GM19025 (cell line): ENCODE results near the gene ZNF26.
"Not testable (repeated sequence)": the region's sequence is repeated elsewhere in the genome, so short reads cannot be mapped to it uniquely, and the experiment has no call there.

ENCODE experiments used
- ATAC-seq: cut with Tn5 transposase; IDR thresholded peaks from one replicate; pipeline ENCODE4 v1.9.1; 2021; ENCODE audit warnings: mild to moderate bottlenecking, low read depth, moderate library complexity; ENCODE audit not compliant: unreplicated experiment

Gene ZNF26, protein sequence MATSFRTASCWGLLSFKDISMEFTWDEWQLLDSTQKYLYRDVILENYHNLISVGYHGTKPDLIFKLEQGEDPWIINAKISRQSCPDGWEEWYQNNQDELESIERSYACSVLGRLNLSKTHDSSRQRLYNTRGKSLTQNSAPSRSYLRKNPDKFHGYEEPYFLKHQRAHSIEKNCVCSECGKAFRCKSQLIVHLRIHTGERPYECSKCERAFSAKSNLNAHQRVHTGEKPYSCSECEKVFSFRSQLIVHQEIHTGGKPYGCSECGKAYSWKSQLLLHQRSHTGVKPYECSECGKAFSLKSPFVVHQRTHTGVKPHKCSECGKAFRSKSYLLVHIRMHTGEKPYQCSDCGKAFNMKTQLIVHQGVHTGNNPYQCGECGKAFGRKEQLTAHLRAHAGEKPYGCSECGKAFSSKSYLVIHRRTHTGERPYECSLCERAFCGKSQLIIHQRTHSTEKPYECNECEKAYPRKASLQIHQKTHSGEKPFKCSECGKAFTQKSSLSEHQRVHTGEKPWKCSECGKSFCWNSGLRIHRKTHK

DNA sequence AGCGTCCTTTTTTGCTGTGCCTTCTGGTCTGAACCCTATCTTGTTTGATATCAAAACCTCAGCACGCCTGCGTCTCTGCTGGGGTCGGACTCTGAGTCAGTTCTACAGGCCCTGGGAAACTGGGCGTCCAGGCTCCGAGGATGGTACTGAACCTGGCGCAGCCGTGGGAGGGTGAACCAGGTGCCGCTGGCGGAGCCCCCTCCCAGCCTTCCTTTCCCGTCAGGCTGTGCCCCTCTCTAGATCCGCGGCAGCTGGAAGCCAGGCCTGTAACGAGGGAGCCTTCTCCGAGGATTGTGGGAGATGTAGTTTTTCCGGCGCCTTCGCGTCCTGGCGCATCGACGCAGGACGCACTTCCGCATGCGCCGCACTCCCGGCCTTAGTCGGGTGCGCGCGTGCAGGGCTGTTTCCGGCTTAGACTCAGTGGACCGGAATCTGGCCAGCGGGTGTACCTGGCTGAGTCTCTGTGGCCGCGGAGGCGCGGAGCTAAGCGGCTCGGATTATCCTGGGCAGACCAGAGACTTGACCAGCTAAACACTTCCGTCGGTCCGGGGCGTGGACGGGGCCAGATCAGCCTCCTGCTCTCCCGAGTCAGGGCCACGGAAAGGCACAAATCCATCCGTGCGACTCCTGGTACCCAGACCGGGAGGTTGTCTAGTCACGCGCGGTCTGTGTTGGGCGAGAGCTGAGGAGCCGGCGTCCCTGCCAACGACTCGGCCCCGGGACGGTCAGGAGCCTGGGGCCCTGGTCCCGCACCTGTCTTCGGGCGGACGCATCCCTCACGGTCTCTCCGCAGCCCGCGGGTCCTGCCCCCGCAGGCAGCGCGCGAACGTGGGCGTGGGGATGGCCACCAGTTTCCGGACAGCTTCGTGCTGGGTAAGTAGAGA is at the start of gene ZNF26:
ZNF26 (plus strand) TSS at position 367 of the 884 bp plus-strand sequence; CDS start at position 841, 474 bp downstream.
- ATAC-seq = peak; percentile 99

DNA sequence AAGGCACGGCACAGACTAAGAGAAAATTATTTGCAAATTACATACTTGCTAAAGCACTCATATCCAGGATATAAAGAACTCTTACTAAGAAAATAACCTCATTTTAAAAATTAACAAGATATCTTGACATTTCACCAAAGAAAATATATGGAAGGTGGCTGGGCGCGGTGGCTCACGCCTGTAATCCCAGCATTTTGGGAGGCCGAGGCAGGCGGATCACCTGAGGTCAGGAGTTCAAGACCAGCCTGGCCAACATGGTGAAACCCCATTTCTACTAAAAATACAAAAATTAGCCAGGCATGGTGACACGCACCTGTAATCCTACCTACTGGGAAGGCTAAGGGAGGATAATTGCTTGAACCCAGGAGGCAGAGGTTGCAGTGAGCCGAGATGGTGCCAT is 49.2 kb upstream of the ZNF26 start:
- ATAC-seq = not testable (repeated sequence)

DNA sequence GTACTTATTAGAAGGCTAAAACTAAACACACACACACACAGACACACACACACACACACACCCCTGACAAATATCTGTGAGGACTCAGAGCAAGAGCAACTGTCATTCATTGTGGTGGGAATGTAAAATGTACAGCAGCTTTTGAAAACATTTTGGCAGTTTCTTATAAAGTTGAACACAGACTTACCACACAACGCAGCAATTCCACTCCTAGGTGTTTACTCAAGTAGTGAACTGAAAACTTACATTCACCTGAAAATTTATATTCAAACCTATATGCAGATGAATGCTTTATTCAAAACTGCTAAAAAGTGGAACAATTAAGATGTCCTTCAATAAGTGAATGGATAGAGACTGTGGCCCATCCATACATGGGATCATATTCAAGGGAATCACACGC is 48.7 kb upstream of the ZNF26 start:
- ATAC-seq = no peak

DNA sequence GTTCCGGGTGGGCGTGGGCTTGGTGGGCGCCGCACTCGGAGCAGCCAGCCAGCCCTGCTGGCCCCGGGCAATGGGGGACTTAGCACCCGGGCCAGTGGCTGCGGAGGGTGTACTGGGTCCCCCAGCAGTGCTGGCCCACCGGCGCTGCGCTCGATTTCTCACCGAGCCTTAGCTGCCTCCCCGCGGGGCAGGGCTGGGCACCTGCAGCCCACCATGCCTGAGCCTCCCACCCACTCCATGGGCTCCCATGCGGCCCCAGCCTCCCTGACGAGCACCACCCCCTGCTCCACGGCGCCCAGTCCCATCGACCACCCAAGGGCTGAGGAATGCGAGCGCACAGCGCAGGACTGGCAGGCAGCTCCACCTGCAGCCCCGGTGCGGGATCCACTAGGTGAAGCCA is 47.4 kb upstream of the ZNF26 start:
- not testable (repeated sequence) for ATAC-seq

DNA sequence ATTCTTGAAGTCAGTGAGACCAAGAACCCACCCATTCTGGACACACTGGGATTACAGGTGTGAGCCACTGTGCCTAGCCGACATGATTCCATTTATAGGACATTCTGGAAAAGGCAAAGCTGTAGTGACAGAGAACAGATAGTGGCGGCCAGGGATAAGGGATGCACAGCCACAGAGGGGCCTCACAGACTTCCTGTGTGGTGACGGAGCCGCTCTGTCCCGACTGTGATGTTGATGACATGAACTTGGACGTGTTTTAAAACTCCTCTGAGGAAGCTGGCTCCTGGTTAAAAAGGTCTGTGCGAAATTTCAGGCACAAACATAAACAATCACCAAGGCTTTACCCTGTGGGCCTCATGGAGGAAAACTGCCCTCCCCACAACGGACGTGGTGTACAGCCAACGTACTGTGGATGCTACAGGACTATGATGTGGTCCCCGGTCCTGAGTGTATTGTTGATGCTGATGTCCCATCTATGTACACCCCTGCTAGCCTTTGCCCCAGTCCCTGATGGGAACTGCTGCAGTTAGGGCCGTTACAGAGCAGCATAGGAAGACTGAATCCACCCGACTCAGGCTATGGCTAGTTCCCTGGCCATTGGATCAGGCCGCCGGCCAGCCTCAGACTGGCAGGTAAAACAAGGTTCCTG is 46.0 kb upstream of the ZNF26 start:
- ATAC-seq = no peak

DNA sequence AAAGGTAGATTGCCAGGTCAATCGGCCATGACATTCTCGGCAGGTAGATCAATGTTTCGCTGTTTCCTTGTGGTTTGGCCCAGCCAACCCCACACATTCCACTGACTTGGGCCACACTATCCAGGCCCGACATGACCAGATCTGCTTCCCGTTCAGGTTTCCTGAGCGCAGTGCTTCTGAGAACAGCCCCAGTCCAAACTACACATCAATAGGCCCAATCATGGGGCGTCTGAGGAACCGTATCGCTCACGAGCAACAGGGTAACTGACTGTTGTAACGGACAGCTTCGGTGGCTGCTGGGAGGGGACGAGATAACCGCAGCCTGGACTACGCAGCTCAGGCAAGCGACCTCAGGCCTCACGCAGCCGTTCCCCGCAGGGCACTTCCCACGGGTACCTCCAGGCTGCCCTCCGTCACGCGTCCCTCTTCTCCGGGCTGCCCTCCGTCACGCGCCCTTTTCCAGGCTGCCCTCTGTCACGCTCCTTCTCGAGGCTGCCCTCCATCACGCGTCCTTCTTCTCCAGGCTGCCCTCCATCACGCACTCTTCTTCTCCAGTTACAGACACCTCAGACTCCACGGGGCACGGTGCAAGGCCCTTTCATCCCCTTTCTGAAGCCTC is 44.7 kb upstream of the ZNF26 start:
- no peak for ATAC-seq

DNA sequence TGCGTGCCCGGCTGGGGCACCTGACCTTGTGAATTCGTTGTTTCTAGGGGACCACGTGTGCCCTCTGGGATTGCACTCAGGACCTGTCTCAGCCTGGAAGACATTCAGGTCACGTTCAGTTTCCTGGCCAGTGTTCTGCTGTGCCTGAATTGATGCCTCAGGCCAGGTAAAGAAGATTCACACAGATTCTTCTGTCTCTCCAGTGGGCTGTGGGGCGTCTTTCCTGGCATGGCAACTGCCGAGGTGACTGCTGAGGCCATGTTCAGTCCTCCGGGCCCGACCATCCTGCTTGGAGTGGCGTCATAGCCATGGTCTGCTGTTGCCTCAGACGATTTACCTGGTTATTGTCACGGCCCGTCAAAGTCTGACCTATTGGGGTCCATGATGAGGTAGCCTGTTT is 43.6 kb upstream of the ZNF26 start:
- no peak for ATAC-seq

DNA sequence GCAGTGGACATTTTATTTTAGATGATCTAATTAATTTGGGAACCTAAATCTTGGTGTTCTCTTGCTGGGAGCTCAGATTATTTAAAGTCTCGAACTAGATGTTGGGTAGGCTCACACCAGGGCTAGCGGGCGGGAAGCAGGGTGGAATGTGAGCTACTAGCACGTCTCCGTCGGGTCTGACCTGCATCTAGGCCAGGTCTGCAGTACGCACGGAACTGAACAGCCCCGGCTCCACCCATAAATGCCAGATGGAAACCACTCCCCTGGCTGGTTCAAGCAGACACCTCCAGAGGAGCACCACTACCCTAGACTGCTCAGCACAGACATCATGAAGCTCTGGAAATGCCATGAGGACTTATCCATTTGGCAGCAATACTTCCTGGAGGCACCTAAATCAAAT is 40.4 kb upstream of the ZNF26 start:
- no peak for ATAC-seq

DNA sequence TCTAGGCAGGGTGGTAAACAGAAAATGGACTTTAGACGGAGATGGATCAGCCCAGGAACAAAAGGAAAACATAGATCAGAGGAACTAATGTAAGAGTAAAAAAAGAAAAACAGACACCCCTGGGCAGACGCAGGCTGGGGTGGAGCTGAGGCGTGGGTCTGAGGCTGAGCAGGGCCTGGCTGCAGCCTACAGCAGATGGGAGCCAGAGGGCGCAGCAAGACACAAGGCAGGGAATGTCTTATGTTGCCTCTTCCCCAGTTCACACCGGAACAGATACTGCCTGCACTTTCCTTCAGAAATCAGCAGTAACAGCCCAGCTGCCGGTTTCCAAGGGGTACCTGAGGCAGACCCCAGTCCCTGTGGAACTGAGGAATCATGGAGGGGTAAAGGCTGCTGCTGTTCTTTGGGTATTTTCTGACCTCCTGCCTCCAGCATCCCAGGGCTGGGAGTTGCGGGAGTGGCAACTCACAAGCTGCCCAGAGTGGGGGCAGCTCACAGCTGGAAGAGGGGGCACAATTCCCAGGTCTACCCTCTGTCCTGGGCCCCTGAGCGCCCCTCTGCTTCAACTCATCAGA is 39.8 kb upstream of the ZNF26 start:
- no peak for ATAC-seq

DNA sequence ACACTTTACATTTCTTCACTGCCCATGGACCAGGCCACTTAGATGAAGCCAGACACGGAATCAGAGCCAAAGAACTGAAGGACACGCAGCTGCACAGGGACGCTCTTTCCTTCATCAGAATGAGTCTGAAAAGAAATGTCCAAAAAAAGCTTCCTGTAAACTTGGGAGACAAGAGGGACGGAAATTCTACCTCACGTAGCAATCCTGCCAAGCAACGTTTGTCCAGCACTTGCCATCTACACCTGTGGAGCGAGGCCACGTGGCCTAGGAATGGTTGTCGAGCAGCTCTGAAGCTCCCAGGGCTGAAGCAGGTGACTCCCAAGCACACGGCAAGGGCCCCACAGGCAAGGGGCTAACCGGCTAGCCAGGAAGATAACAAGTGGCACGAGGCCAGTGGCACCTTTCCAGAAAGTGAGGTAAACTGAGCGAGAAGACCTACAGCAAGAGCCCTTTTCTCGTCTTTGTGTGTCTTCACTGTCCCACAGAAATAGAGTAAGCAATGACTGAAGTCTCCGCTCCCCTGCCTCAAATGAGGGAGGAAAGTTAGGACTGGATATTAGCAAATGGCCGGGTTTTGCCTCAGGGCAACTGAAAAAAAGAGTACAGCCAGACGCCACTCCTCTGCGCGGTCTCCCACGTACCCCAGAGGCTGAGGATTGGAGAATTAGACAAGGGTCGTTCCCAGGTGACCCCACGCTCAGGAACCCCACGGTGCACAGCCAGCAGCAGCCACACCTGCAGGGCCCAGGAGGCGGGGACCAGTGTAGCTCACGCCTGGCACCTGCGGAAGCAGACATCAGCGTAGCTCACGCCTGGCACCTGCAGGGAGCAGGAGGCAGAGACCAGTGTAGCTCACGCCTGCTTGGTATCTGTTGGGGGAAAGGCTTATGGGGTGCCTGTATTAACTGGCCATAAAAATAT is 37.8 kb upstream of the ZNF26 start:
- ATAC-seq = no peak

DNA sequence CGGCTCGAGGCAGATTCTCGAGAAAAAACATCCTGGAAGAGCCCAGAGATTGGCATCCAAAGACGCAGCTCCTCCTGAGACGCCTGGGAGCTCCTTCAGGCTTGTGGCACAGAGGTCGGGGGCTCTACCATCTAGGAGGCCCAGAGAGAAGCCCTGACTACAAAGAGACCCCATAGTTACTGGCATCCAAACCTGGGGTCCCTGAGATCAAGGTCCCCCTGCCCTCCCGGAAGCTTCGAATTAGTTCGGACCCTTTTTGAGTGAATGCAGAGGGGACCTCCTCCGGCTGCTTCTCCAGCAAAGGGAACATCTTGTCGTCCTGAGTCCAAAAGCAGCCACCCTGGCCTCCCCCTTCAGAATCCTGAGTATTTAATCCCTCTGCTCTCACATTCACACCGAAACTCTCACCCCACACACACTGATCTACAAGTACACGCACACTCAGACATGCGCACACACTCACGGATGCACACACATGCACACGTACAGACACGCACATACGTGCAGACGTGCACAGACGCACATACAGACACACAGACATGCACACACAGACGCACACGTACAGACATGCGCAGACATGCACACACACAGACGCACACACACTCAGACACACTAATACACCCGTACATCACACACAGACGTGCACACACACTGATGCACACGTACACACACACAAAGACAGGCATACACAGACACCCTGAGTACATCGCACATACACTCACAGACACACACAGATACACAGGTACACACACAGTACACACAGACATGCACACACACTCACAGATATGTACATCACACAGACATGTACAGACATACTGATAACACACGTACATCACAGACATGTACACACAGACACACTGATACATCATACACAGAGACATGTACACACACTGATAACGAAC is 36.0 kb upstream of the ZNF26 start:
- no peak for ATAC-seq

DNA sequence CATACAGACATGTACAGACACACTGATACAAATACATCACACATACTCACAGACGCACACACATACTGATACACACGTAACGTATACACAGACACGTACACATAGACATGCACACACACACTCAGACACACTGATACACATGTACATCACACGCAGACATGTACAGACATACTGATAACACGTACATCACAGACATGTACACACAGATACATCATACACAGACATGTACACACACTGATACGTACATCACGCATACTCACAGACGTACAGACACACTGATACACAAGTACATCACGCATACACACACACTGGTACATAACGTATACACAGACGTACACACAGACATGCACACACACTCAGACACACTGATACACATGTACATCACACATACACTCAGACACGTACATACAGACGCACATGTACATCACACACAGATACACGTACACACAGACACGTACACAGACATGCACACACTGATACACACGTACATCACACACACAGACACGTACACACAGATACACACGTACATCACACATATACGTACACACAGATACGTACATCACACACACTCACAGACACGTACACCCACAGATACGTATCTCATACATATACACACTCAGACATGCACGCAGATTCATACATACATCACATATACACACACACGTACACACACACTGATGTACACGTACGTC is 35.2 kb upstream of the ZNF26 start:
- ATAC-seq = no peak

DNA sequence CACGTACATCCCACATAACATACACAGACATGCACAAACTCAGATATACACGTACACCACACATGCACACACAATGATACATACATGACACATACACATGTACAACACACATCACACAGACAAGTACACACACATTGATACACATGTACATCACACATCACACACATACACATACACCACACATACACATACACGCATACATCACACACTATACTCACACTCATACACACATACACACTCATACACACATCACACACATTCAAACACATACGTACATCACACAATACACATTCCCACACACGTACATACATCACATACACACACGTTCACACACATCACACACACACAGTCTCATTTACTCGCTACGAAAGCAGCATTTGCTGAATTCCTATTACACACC is 34.5 kb upstream of the ZNF26 start:
- no peak for ATAC-seq

DNA sequence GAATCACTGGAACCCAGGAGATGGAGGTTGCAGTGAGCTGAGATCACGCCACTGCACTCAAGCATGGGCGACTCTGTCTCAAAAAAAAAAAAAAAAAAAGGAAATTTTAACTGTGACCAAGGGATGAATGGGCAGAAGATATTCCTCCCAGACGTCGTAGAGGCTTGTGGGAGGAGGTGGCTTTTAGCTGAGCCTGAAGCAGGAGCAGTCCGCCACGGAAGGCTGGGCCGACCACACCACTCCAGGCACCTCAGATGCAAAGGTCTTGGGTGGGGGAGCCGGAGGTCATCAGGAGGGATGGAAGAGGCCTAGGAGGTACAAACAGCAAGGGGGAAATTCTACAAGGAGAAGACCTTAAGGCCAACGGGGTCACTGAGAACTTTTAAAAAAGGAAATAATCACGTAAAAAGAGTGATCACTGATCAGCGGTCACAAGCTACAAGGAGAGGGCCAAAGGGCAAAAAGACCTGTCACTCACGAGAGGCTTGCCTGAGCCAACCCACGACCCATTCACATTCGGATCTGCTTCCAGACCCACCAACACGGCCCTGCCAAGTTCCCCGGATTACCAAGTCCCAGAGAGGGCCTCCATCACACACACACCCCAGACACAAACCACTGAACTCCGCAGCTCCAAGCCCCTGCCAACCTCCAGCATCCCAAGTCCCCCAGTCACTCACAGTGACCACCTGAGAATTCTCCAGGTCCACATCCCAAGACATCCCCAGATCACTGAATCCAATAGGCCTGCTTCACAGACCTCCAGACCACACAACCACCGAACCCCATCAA is 33.6 kb upstream of the ZNF26 start:
- no peak for ATAC-seq

DNA sequence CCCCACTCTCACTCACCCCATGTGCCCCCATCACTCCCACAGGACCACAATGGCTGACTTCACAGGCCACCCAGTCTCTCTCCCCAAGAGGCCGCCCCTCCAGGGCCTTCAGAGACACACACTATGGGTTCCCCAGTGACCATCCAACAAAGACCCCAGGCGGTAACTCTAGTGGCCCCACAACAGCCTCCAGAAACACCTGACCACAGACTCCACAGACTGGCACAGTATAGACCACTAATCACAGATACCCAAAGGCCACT is 33.1 kb upstream of the ZNF26 start:
- ATAC-seq = no peak

DNA sequence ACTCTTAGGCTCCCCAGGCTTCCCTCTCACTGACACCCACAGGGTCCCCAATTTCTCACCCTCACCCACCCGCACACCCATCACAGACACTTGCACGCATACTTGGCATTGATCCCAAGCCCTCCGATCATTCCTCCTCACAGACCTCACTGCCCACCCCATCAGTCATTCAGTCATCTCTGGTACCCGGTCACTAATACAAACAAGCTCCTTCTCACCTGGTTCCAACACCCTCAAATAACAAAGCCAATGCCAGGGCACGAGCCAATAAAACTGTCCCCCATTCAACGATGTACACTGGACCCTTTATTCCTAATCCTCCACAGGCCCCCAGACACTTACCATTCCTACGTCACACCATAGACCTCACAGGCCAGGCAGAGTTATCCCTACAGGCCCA is 32.4 kb upstream of the ZNF26 start:
- ATAC-seq = no peak

DNA sequence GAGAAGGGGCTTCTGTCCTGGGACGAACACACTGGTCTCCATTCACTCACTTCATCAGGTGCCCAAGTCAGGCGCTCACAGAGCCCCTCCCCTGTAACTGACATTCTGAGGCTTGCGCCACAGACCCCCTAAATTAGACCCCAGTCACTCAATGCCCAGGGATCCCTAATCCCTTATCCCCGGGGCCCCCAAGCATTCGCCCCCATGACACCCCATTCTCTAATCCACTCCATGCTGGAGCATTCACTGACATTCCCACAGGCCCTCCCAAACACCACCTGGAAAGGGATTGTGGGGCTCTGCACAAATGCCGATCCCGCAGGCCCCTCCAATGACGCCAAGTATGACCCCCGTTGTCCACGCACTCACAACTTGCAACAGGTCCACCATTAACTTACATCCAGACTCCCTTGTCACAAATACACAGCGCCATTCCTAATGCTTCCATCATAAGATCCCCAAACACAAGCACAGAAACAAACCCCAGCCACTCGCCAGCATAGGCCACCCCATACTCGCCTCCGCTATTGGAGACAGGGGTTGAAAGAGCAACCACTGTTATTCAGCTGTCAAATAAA is 31.6 kb upstream of the ZNF26 start:
- ATAC-seq = no peak
